Activated effector memory CD4-positive, alpha-beta T cell treated with Interleukin-2 at 50 U/mL for 16 hours (primary cell): Measurements from ENCODE around the gene NOL7.

Source experiments
- DNase-seq: peaks from one replicate; pipeline ENCODE4 v3.0.0-alpha.2; 2020

The NOL7 gene

GRCh38 chr6:13660273-13660672 is 45.1 kb downstream of the NOL7 start:
- no peak for DNase-seq

GRCh38 chr6:13660893-13661292 is 45.8 kb downstream of the NOL7 start:
- no peak for DNase-seq

- no peak for DNase-seq
Measured at GRCh38 chr6:13661647-13662046, 46.5 kb downstream of the NOL7 start.

GRCh38 chr6:13662651-13663334 is 47.7 kb downstream of the NOL7 start:
- DNase-seq, result no peak

- no peak for DNase-seq
Measured at GRCh38 chr6:13663986-13664385, 48.9 kb downstream of the NOL7 start.

- no peak for DNase-seq
Measured at GRCh38 chr6:13664703-13665352, 49.7 kb downstream of the NOL7 start.

- DNase-seq, result no peak
Measured at GRCh38 chr6:13666194-13667105, 51.3 kb downstream of the NOL7 start.

- no peak for DNase-seq
Measured at GRCh38 chr6:13667655-13668054, 52.5 kb downstream of the NOL7 start.

- DNase-seq, result no peak
Measured at GRCh38 chr6:13668291-13668928, 53.3 kb downstream of the NOL7 start.

GRCh38 chr6:13669476-13669875 is 54.3 kb downstream of the NOL7 start:
- DNase-seq, result no peak
